Left lung (tissue), 10 donors: ENCODE data around the gene CRX. TPM values are rescaled to one million over a fixed set of nuclear protein-coding genes. Genes with fewer than 3 reads are reported as not detected.
A peak's percentile ranks its signal among the peaks of the same experiment; 100 is the strongest.

ENCODE experiments used
- ATAC-seq: fragments of 200-7000 bp; cut with Tn5 transposase; one replicate; pipeline ENCODE4 v1.9.1; 2020; ENCODE audit warnings: moderate library complexity
- DNase-seq, 4 donors: peaks; one replicate each; pipeline ENCODE4 v3.0.0-alpha.2; 2013 to 2020
- H3K27ac ChIP-seq, 2 donors: fragments of 200-600 bp; sonication (generic) in 1 of 2; one replicate each; pipeline versions ENCODE4 v1.5.0 to v1.8.0; 2020 to 2021
- H3K27me3 ChIP-seq, 2 donors: fragments of 200-600 bp; sonication (generic) in 1 of 2; one replicate each; pipeline versions ENCODE4 v1.5.0 to v1.8.0; 2020 to 2021
- H3K36me3 ChIP-seq, 2 donors: fragments of 200-600 bp; sonication (generic) in 1 of 2; one replicate each; pipeline versions ENCODE4 v1.5.0 to v1.8.0; 2020 to 2021
- H3K4me1 ChIP-seq, 2 donors: fragments of 200-600 bp; one replicate each; pipeline ENCODE4 v1.8.0; 2021
- H3K4me3 ChIP-seq, 2 donors: fragments of 200-600 bp; sonication (generic) in 1 of 2; one replicate each; pipeline versions ENCODE4 v1.5.0 to v1.8.0; 2020 to 2021; ENCODE audit warnings: mild to moderate bottlenecking in 1 of 2
- H3K9me3 ChIP-seq, 2 donors: fragments of 200-600 bp; sonication (generic) in 1 of 2; one replicate each; pipeline versions ENCODE4 v1.5.0 to v1.8.0; 2020 to 2021
- intact Hi-C, 2 donors: fragments of 100-400 bp; cut with DNase I; formaldehyde crosslinking; loops; one replicate each; pipeline versions ENCODE4 v1.11.2 to v1.14.2; 2022
- polyA plus RNA-seq, 6 donors: library from polyadenylated mRNA; unstranded; fragments of 120-200 nt; gene quantifications; one replicate each; pipeline ENCODE4 v1.2.1, GENCODE V29; 2013; ENCODE audit not compliant: insufficient read length in 6 of 6
- total RNA-seq, 2 donors: library from RNA; stranded (reverse); fragmentation: NEBNext Ultra II Directional; extraction: Animal tissue kit (Norgen Biotek cat#: 25700); gene quantifications; one replicate each; pipeline ENCODE4 v1.2.1, GENCODE V29; 2021
- TF ChIP-seq, protein P1 (sequence below), 2 donors: fragments of 200-600 bp; sonication (generic) in 1 of 2; IDR thresholded peaks; one replicate each; pipeline versions ENCODE4 v1.5.0 to v1.8.0; 2021; ENCODE audit warnings: antibody characterized with exemption in 2 of 2
- donor health status: DM: no; HTN: yes; CAD: no.
- donor health status: DM: no; HTN: no; CAD: no.

Gene CRX
- total and polyA plus RNA-seq, 8 donors: 0.07 to 0.14 (median 0.07) TPM; not detected in 2

DNA sequence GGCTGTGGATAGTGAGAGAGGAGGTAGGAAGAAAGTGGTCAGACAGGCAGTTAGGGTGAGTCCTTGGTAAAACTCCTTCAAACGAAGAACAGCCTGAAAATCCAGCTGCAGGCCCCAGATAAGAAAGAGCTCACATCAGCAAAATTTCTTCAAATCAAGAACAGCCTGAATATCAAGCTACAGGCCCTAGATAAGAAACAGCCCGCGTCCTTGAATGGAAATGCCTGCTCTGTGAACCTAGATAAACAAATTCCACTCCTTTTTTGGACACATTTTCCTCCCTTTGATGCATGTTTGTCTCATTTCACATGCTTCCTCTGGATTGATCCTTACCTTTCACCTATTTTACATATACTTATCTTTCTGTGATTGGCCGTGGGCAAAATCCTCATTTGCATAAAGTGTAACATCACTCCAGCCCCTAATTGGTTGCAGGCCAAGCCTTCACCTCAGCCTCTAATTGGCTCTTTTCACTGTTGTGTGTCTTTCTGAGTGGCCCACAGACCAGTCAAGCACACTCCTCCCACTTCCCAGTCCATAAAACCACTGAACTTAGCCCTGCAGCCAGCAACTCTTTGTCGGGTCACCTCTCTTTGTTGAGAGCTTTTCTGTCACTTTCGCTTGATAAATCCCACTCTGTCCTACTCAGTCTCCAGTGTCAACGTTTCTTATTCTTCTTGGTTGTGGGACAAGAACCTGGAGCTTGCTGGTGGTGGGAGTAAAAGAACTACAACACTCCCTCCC, 70.4 kb downstream of the CRX start:
- TF ChIP-seq, protein P1, sequence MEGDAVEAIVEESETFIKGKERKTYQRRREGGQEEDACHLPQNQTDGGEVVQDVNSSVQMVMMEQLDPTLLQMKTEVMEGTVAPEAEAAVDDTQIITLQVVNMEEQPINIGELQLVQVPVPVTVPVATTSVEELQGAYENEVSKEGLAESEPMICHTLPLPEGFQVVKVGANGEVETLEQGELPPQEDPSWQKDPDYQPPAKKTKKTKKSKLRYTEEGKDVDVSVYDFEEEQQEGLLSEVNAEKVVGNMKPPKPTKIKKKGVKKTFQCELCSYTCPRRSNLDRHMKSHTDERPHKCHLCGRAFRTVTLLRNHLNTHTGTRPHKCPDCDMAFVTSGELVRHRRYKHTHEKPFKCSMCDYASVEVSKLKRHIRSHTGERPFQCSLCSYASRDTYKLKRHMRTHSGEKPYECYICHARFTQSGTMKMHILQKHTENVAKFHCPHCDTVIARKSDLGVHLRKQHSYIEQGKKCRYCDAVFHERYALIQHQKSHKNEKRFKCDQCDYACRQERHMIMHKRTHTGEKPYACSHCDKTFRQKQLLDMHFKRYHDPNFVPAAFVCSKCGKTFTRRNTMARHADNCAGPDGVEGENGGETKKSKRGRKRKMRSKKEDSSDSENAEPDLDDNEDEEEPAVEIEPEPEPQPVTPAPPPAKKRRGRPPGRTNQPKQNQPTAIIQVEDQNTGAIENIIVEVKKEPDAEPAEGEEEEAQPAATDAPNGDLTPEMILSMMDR (IDR thresholded peaks at IDR 0.05): no peak
- Histone ChIP-seq H3K36me3 (no peaks in the 10 kb centered on the region), H3K27me3 (peaks cover 0 to 5% of the 10 kb centered on the region in 2 donors), H3K27ac (no peak overlapping the region), H3K4me3 (no peak overlapping the region), H3K9me3 (peaks cover 0 to 14% of the 10 kb centered on the region in 2 donors), H3K4me1 (no peaks in the 10 kb centered on the region)
- intact Hi-C loops: no loop called here
- ATAC-seq (peak; percentile 25), DNase-seq (peak in 3 of 4 donors; percentile 25 to 70 (median 44))

Other genes starting within 250 kb of the CRX start
- under 1 TPM; 0.37 to 0.50 TPM for gene ZNF541, start 248.8 kb upstream of the CRX start, total RNA-seq
- gene ZNF541, start 248.8 kb upstream of the CRX start, polyA plus RNA-seq: under 1 TPM; 0.09 to 0.24 (median 0.13) TPM
- gene BICRA, start 212.8 kb upstream of the CRX start, total RNA-seq: 10 to 100 TPM; 13.8 to 15.5 TPM
- gene BICRA, start 212.8 kb upstream of the CRX start, polyA plus RNA-seq: 10 to 100 TPM; 13.9 to 18.8 (median 15.7) TPM
- gene EHD2, start 108.5 kb upstream of the CRX start, total RNA-seq: 100 to 1,000 TPM; 195 to 263 TPM
- gene EHD2, start 108.5 kb upstream of the CRX start, polyA plus RNA-seq: 100 to 1,000 TPM in 5 of 6 donors, 10 to 100 TPM in 1; 97.3 to 141 (median 122) TPM
- gene NOP53, start 76.4 kb upstream of the CRX start, total RNA-seq: 100 to 1,000 TPM; 130 to 157 TPM
- 100 to 1,000 TPM; 439 to 557 (median 478) TPM for gene NOP53, start 76.4 kb upstream of the CRX start, polyA plus RNA-seq
- 100 to 1,000 TPM; 233 to 596 TPM for gene SELENOW, start 43.2 kb upstream of the CRX start, total RNA-seq
- 100 to 1,000 TPM; 161 to 238 (median 211) TPM for gene SELENOW, start 43.2 kb upstream of the CRX start, polyA plus RNA-seq
- gene TPRX1, start 17.4 kb upstream of the CRX start, total RNA-seq: not detected
- gene TPRX1, start 17.4 kb upstream of the CRX start, polyA plus RNA-seq: not detected
- gene TPRX2, start 37.3 kb downstream of the CRX start, total RNA-seq: not detected
- gene TPRX2, start 37.3 kb downstream of the CRX start, polyA plus RNA-seq: not detected
- gene SULT2A1, start 64.4 kb downstream of the CRX start, total RNA-seq: not detected
- under 1 TPM; 0.11 to 0.38 (median 0.19) TPM for gene SULT2A1, start 64.4 kb downstream of the CRX start, polyA plus RNA-seq
- gene BSPH1, start 170.2 kb downstream of the CRX start, total RNA-seq: not detected
- not detected for gene BSPH1, start 170.2 kb downstream of the CRX start, polyA plus RNA-seq
- gene ELSPBP1, start 172.7 kb downstream of the CRX start, total RNA-seq: not detected
- gene ELSPBP1, start 172.7 kb downstream of the CRX start, polyA plus RNA-seq: not detected
- gene CABP5, start 222.1 kb downstream of the CRX start, total RNA-seq: not detected
- gene CABP5, start 222.1 kb downstream of the CRX start, polyA plus RNA-seq: not detected